ENCODE results near the gene ZNF830. TPM values are rescaled to one million over a fixed set of nuclear protein-coding genes. Genes with fewer than 3 reads are reported as not detected.
A peak's percentile ranks its signal among the peaks of the same experiment; 100 is the strongest.

ZNF830 gene
- total and polyA plus RNA-seq, 2 of the 13 experiments (the other 11 are each of a cell fraction or from before 2014, with no cell fraction given): 6.1 to 19.0 TPM

DNA sequence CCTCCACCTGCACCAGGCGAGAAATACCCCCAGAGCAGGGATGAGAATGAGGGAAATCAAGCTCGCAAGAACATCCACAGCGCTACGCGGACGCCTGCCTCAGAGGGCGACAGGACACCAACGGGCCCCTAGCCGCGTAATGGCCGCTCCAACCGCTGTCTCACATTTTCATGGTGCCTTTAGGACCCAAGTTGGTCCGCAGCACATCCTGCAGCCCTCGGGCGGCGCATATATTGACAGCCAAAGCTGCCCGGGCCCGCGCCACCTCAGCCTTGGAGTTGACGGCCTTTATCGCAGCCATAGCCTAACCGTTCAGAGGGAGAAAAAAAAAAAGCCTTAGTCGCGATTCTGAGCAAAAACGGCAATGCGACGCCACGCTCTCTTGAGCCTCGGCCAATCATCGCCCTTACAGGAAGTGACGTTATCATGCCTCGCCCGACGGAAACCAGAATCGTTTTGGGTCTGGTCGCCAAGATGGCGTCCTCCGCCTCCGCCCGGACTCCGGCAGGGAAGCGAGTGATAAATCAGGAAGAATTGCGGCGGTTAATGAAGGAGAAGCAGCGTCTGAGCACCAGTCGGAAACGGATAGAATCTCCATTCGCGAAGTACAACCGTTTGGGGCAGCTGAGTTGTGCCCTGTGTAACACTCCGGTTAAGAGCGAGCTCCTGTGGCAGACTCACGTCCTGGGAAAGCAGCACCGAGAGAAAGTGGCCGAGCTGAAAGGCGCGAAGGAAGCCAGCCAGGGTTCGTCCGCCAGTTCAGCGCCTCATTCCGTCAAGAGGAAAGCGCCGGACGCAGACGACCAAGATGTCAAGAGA lies at the start of gene ZNF830, which contains the start of gene CCT6B (continued):
- TF ChIP-seq, protein P1, sequence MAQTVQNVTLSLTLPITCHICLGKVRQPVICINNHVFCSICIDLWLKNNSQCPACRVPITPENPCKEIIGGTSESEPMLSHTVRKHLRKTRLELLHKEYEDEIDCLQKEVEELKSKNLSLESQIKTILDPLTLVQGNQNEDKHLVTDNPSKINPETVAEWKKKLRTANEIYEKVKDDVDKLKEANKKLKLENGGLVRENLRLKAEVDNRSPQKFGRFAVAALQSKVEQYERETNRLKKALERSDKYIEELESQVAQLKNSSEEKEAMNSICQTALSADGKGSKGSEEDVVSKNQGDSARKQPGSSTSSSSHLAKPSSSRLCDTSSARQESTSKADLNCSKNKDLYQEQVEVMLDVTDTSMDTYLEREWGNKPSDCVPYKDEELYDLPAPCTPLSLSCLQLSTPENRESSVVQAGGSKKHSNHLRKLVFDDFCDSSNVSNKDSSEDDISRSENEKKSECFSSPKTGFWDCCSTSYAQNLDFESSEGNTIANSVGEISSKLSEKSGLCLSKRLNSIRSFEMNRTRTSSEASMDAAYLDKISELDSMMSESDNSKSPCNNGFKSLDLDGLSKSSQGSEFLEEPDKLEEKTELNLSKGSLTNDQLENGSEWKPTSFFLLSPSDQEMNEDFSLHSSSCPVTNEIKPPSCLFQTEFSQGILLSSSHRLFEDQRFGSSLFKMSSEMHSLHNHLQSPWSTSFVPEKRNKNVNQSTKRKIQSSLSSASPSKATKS (CRISPR knock-in tag; IDR thresholded peaks at IDR 0.05): no peak
- TF ChIP-seq ZNF44 (CRISPR knock-in tag; IDR thresholded peaks at IDR 0.05) (0 out of 2 replicates have a peak, but pooled peaks have one; percentile 25), TOPORS (CRISPR knock-in tag; IDR thresholded peaks at IDR 0.05) (no peak; the same call in 1 of the 2 replicates), ZNF761 (CRISPR knock-in tag; conservative IDR thresholded peaks at IDR 0.05) (no peak), JDP2 (CRISPR knock-in tag; IDR thresholded peaks at IDR 0.05; ENCODE audit: borderline replicate concordance) (no peak), RBFOX2 (IDR thresholded peaks at IDR 0.05; ENCODE audit: low read depth, low read length) (peak; percentile 85), MTA3 (CRISPR knock-in tag; IDR thresholded peaks at IDR 0.05) (no peak), EEA1 (CRISPR knock-in tag; IDR thresholded peaks at IDR 0.05; ENCODE audit: borderline replicate concordance) (no peak), ZNF598 (CRISPR knock-in tag; IDR thresholded peaks at IDR 0.05; ENCODE audit: borderline replicate concordance) (peak; percentile 85; the same call in 1 of the 2 replicates), ZNF678 (CRISPR knock-in tag; IDR thresholded peaks at IDR 0.05) (0 out of 2 replicates have a peak, but pooled peaks have one; percentile 27), DNMT1 (CRISPR knock-in tag; IDR thresholded peaks at IDR 0.05) (no peak), ZNF260 (CRISPR knock-in tag; IDR thresholded peaks at IDR 0.05; ENCODE audit: borderline replicate concordance, low read depth) (no peak), SAP130 (CRISPR knock-in tag; IDR thresholded peaks at IDR 0.05; ENCODE audit: low read depth) (peak; percentile 89), KLF11 (CRISPR knock-in tag; IDR thresholded peaks at IDR 0.05) (no peak), ZNF670 (CRISPR knock-in tag; IDR thresholded peaks at IDR 0.05; ENCODE audit: borderline replicate concordance) (peak; percentile 69; the same call in 1 of the 2 replicates), ZNF75D (CRISPR knock-in tag; IDR thresholded peaks at IDR 0.05; ENCODE audit: borderline replicate concordance) (no peak)
- TF ChIP-seq, protein P2, sequence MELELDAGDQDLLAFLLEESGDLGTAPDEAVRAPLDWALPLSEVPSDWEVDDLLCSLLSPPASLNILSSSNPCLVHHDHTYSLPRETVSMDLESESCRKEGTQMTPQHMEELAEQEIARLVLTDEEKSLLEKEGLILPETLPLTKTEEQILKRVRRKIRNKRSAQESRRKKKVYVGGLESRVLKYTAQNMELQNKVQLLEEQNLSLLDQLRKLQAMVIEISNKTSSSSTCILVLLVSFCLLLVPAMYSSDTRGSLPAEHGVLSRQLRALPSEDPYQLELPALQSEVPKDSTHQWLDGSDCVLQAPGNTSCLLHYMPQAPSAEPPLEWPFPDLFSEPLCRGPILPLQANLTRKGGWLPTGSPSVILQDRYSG (CRISPR knock-in tag; IDR thresholded peaks at IDR 0.05): peak; percentile 76; the same call in 1 of the 2 replicates
- TF ChIP-seq, protein P3, sequence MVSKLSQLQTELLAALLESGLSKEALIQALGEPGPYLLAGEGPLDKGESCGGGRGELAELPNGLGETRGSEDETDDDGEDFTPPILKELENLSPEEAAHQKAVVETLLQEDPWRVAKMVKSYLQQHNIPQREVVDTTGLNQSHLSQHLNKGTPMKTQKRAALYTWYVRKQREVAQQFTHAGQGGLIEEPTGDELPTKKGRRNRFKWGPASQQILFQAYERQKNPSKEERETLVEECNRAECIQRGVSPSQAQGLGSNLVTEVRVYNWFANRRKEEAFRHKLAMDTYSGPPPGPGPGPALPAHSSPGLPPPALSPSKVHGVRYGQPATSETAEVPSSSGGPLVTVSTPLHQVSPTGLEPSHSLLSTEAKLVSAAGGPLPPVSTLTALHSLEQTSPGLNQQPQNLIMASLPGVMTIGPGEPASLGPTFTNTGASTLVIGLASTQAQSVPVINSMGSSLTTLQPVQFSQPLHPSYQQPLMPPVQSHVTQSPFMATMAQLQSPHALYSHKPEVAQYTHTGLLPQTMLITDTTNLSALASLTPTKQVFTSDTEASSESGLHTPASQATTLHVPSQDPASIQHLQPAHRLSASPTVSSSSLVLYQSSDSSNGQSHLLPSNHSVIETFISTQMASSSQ (IDR thresholded peaks at IDR 0.05; ENCODE audit: low read depth): no peak
- TF ChIP-seq, protein P3 (CRISPR knock-in tag; IDR thresholded peaks at IDR 0.05; ENCODE audit: borderline replicate concordance): peak; percentile 65; the same call in 1 of the 2 replicates
- TF ChIP-seq, protein P4, sequence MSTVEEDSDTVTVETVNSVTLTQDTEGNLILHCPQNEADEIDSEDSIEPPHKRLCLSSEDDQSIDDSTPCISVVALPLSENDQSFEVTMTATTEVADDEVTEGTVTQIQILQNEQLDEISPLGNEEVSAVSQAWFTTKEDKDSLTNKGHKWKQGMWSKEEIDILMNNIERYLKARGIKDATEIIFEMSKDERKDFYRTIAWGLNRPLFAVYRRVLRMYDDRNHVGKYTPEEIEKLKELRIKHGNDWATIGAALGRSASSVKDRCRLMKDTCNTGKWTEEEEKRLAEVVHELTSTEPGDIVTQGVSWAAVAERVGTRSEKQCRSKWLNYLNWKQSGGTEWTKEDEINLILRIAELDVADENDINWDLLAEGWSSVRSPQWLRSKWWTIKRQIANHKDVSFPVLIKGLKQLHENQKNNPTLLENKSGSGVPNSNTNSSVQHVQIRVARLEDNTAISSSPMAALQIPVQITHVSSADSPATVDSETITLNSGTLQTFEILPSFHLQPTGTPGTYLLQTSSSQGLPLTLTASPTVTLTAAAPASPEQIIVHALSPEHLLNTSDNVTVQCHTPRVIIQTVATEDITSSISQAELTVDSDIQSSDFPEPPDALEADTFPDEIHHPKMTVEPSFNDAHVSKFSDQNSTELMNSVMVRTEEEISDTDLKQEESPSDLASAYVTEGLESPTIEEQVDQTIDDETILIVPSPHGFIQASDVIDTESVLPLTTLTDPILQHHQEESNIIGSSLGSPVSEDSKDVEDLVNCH (CRISPR knock-in tag; IDR thresholded peaks at IDR 0.05): no peak
